ENCODE results near the gene ATAD3A.
"Not testable (repeated sequence)": the region's sequence is repeated elsewhere in the genome, so short reads cannot be mapped to it uniquely, and the experiment has no call there.

The ATAD3A gene

DNA sequence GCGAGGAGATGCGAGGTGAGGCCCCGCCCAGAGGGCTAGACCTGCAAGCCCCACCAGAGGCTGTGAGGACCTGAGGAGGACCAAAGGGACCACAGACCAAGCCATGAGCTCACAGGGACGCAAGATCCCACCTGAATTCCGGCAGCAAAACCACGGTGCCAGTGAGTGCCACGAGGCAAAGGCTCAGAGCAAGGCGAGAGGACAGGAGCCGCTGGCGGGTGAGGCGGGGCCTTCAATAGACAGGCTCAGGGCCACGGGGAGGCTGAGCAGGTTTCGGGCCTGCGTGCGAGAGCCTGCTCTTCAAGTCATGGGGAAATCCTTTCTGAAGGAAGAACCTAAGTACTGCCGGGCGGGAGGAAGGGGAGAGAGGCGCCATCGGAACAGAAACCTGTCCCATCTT lies 35.5 kb downstream of the ATAD3A start:
- Mint-ChIP-seq H3K27ac (no peak overlapping the region), H3K36me3 (ENCODE audit: low read depth) (peaks cover 5% of the 10 kb centered on the region), H3K4me3 (no peak overlapping the region), H3K4me1 (ENCODE audit: low read depth) (no peaks in the 10 kb centered on the region), H3K27me3 (ENCODE audit: low read depth) (no peaks in the 10 kb centered on the region), H3K9me3 (no peaks in the 10 kb centered on the region)

DNA sequence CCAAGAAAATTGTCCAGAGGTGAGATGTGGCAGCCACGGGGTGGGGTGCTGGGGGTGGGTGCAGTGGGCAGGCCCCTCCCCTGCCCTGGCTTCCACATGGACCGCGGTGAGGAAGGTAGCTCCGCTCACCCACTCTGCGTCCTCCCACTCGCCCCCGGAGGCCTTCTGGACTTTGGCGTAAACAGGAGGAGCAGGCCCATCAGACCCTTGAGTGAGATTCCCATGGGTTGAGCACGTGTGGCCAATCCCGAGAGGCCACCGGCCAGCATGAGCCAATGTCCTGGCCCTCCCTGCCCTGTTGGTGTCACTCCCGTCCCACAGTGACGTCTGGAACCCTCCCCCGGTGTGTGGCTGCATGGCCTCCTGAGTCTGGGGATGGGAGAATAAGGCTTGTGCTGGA lies 36.6 kb downstream of the ATAD3A start:
- no peaks in the 10 kb centered on the region for H3K27me3 Mint-ChIP-seq (ENCODE audit: low read depth)
- no peaks in the 10 kb centered on the region for H3K9me3 Mint-ChIP-seq
- no peak overlapping the region for H3K27ac Mint-ChIP-seq
- H3K4me1 Mint-ChIP-seq (ENCODE audit: low read depth): no peaks in the 10 kb centered on the region
- H3K36me3 Mint-ChIP-seq (ENCODE audit: low read depth): peaks cover 5% of the 10 kb centered on the region
- no peak overlapping the region for H3K4me3 Mint-ChIP-seq

DNA sequence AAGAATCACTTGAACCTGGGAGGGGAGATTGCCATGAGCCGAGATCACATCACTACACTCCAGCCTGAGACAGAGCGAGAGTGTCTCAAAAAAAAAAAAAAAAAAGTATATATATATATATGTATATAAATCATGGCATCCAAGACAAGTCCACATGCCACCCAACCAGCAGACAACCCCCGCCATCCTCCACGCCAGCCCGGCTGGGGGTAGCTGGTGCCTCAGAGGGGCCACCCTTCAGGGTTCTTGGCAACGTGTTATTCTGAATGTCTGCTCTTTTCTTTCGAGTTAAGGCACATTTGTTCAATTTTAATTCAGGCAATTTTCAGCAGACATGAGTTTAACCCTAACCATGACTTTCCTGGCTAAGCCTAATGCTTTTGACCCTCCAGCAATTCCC lies 38.1 kb downstream of the ATAD3A start:
- Mint-ChIP-seq H3K9me3 (no peaks in the 10 kb centered on the region), H3K36me3 (ENCODE audit: low read depth) (peaks cover 3% of the 10 kb centered on the region), H3K27ac (no peak overlapping the region), H3K27me3 (ENCODE audit: low read depth) (no peaks in the 10 kb centered on the region), H3K4me1 (ENCODE audit: low read depth) (no peaks in the 10 kb centered on the region), H3K4me3 (no peak overlapping the region)

DNA sequence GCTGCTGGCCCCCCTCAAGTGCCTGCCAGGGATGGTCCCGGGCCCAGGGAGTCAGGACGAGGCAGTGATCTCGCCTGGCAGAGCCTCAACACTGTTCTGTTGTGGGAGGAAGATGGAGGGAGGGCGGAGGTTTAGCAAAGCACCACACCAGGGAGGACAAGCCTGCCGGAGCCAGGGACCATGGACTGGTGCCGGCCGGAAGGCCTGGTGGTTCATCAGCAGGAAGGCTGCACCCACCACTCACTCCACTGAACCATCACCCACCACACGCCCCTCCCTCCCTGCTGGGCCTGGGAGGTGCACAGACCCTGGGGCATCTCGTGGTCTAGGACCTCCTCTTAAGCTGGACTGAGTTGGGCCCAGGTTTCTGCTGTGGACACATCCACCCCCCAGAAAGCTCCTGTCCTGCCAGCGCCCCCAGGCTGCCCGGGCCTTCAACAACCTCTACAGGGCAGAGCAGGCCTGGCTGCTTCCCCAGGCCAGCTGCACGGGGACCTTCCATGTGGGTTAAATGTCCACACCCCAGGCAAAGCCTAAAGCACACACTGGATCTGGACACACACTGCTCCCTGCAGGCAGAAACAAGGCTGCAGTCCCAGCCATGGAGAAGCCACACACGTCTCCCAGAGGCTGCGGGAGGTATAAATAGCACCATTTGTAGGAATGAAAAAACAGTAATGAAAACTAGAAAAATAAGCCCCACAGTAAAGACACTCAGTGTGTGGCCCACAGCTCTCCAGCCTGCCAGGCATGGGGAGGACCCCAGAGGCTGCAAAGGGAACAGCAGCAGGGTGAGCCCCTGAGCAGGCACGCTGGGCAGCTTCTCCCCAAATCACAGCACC lies 38.9 kb downstream of the ATAD3A start:
- H3K4me3 Mint-ChIP-seq: no peak overlapping the region
- no peak overlapping the region for H3K27ac Mint-ChIP-seq
- H3K27me3 Mint-ChIP-seq (ENCODE audit: low read depth): no peaks in the 10 kb centered on the region
- no peaks in the 10 kb centered on the region for H3K9me3 Mint-ChIP-seq
- H3K36me3 Mint-ChIP-seq (ENCODE audit: low read depth): peaks cover 1% of the 10 kb centered on the region
- H3K4me1 Mint-ChIP-seq (ENCODE audit: low read depth): no peaks in the 10 kb centered on the region

DNA sequence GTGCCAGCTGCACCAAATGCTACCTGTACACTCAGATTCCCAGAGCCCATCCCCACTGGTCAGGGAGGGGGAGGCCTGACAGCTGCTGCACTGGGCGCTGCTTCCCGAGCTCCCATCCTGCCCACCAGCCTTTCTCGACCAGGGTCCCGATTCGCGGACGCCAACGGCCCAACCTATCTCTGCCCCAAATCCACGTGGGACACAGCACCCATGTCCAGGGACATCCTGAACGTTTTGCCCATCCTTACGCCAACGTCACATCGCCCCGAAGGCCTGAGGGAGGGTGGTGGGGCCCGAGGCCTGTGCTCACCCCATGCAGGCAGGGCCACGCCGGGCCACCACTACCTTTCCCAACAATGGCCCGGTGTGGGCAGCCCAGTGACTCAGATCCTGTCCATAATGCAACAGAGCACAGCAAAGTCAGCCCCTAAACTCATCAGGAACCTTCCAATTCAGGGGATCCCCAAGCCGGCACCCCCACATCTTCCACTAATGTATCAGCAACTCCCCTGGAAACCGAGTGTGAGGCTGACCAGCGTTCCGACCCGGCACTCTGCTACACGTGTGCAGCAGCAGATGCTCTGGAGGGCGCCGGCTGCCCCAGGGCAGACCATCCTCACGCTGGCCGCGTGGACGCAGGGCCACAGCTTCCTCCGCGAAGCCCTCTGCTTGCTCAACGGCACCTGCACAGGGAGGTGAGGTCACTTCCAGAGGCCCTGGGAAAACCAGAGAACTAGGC lies 39.7 kb downstream of the ATAD3A start:
- H3K4me3 Mint-ChIP-seq: no peak overlapping the region
- H3K27me3 Mint-ChIP-seq (ENCODE audit: low read depth): no peaks in the 10 kb centered on the region
- no peaks in the 10 kb centered on the region for H3K4me1 Mint-ChIP-seq (ENCODE audit: low read depth)
- H3K27ac Mint-ChIP-seq: no peak overlapping the region
- no peaks in the 10 kb centered on the region for H3K9me3 Mint-ChIP-seq
- H3K36me3 Mint-ChIP-seq (ENCODE audit: low read depth): peaks cover 1% of the 10 kb centered on the region

DNA sequence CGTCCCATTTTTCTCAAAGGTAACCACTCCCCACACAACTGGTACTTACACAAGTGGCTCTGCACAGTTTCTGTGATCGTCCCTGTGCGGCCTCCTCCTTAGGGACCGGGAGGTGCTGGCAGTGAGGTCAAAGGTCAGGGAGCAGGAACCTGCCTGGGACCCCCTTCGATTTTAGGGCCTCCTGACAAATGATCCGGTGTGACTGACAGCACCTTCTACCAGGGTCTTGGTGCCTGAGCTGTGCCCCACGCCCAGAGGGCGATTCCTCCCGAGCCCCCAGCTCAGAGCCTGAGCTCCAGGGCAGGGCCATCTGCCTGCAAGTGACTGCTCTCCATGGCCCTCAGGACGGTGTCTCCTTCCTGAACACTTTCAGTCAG lies 40.3 kb downstream of the ATAD3A start:
- peaks cover 1% of the 10 kb centered on the region for H3K36me3 Mint-ChIP-seq (ENCODE audit: low read depth)
- no peaks in the 10 kb centered on the region for H3K9me3 Mint-ChIP-seq
- H3K4me1 Mint-ChIP-seq (ENCODE audit: low read depth): no peaks in the 10 kb centered on the region
- no peaks in the 10 kb centered on the region for H3K27me3 Mint-ChIP-seq (ENCODE audit: low read depth)
- no peak overlapping the region for H3K27ac Mint-ChIP-seq
- no peak overlapping the region for H3K4me3 Mint-ChIP-seq

DNA sequence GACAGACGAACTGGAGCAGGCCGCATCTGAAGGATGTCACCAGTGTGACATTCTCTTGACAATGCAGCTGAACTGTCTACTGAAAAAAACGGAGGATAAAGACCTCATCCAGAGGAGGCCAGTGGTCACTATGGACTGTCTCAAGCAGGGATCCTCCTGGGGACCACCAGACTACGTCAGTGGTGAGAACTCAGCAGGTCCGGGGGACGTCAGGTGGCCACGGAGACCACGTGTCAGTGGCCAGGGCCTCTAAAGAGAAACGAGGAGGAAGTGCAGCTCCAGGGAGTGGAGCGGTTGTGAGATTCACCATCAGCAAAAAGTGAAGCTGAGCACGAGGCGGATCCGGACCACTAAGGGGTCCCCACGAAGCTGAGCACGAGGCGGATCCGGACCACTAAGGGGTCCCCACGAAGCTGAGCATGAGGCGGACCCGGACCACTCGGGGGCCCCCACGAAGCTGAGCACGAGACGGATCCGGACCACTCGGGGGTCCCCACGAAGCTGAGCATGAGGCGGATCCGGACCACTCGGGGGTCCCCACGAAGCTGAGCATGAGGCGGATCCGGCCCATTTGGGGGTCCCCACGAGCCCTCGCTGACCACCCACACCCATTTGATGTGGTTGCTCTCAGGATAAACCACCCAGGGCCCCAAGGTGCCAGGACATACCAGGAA lies 42.0 kb downstream of the ATAD3A start:
- H3K4me3 Mint-ChIP-seq: no peak overlapping the region
- peaks cover 1% of the 10 kb centered on the region for H3K36me3 Mint-ChIP-seq (ENCODE audit: low read depth)
- no peak overlapping the region for H3K27ac Mint-ChIP-seq
- H3K27me3 Mint-ChIP-seq (ENCODE audit: low read depth): no peaks in the 10 kb centered on the region
- H3K9me3 Mint-ChIP-seq: no peaks in the 10 kb centered on the region
- no peaks in the 10 kb centered on the region for H3K4me1 Mint-ChIP-seq (ENCODE audit: low read depth)

DNA sequence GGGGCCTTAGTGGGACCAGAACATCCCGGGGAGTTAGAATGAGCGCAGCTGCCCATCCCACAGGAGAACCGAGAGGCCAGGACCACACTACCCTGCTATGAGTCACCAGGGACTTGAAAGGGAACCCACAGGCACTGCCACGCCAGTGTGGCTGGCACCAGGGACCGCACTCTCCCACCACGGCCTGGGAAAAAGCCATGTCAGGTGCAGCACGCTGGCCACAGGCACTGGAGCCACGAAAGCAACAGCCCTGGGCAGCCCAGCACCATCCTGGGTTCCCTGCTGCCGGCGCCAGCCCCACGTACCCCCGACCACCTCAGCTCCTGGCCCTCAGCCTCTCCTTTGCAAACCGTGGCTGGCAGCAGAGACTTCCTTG lies 42.6 kb downstream of the ATAD3A start:
- Mint-ChIP-seq H3K36me3 (ENCODE audit: low read depth) (peaks cover 1% of the 10 kb centered on the region), H3K9me3 (no peaks in the 10 kb centered on the region), H3K27ac (no peak overlapping the region)

DNA sequence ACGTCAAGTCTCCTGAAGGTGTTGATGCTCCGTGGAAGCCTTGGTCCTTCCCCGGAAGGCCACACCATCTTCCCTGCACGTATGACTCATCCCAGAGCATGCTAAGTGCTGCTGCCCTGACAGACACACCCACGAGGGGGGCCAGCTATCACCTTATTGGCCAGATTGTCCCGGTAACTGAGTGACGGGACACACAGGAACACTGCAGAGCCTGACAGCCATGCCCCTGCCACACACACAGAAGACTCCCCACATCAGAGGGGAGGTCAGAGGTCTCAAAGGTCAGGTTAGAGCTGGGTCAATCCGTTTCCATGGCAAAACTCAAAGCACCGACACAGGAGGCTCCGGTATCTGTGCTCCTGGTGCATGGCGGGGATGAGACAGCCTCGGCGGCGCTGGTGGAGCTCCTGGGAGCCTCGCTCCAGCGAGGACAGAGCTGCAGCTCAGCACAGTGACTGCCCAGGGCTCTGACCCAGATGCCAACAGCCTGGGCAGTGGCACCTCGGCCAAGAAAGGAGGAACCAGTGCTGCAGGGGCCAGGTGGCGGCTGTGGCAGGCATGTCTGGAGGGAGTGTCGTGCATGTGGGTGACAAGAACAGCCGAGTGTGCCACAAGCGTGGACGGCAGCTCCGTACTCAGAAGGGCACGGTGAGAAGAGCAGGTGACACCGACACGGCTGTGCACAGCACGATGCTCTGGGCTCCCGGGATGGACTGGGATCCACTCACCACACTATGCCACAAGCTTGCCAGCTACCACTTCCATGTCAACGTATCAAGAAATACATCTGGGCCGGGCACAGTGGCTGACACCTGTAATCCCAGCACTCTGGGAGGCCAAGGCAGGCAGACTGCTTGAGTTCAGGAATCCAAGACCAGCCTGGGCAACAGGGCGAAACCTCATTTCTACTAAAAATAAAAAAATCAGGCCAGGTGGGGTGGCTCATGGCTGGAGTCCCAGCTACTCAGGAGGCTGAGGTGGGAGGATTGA lies 43.3 kb downstream of the ATAD3A start:
- no peaks in the 10 kb centered on the region for H3K4me1 Mint-ChIP-seq (ENCODE audit: low read depth)
- no peaks in the 10 kb centered on the region for H3K27me3 Mint-ChIP-seq (ENCODE audit: low read depth)
- H3K36me3 Mint-ChIP-seq (ENCODE audit: low read depth): peaks cover 1% of the 10 kb centered on the region
- no peak overlapping the region for H3K27ac Mint-ChIP-seq
- no peak overlapping the region for H3K4me3 Mint-ChIP-seq
- H3K9me3 Mint-ChIP-seq: no peaks in the 10 kb centered on the region

More for the DNA sequence above, 42.6 kb downstream of the ATAD3A start:
- Mint-ChIP-seq H3K27me3 (ENCODE audit: low read depth) (no peaks in the 10 kb centered on the region), H3K4me3 (no peak overlapping the region), H3K4me1 (ENCODE audit: low read depth) (no peaks in the 10 kb centered on the region)

DNA sequence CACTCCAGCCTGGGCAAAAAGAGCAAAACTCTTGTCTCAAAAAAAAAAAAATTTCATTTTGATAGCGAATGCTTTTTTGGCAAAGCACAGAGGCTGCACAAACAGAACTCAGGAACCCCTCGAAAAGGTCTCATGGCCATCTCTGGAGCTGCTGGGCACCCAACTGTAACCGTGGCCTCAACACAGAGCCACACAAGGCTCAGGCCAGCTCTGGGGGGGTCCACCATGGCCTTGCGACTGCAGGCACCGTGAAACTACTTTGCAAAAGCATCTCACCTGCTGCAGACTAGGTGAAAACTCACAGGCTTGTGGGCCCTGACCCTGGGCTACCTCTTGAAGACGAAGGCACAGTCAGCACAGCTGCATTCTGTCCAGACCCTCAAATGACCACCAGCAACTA lies 44.5 kb downstream of the ATAD3A start:
- Mint-ChIP-seq H3K27me3 (ENCODE audit: low read depth) (no peaks in the 10 kb centered on the region), H3K4me1 (ENCODE audit: low read depth) (no peaks in the 10 kb centered on the region), H3K27ac (no peak overlapping the region), H3K4me3 (no peak overlapping the region), H3K36me3 (ENCODE audit: low read depth) (peaks cover 1% of the 10 kb centered on the region), H3K9me3 (no peaks in the 10 kb centered on the region)

DNA sequence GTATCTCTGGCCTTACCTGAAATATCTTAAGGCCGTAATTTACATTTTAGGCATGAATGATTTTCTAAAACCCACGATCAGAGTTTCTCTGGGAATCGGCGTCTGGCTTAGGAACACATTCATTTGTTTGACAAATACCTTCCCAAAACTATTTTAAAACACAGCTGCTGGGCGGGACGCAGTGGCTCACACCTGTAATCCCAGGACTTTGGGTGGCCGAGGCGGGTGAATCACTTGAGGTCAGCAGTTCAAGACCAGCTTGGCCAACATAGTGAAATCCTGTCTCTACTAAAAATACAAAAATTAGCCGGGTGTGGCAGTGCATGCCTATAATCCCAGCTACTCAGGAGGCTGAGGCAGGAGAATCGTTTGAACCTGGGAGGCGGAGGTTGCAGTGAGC lies 45.0 kb downstream of the ATAD3A start:
- not testable (repeated sequence) for H3K4me3 Mint-ChIP-seq; H3K36me3 Mint-ChIP-seq (ENCODE audit: low read depth); H3K27me3 Mint-ChIP-seq (ENCODE audit: low read depth); H3K27ac Mint-ChIP-seq; H3K4me1 Mint-ChIP-seq (ENCODE audit: low read depth); H3K9me3 Mint-ChIP-seq

DNA sequence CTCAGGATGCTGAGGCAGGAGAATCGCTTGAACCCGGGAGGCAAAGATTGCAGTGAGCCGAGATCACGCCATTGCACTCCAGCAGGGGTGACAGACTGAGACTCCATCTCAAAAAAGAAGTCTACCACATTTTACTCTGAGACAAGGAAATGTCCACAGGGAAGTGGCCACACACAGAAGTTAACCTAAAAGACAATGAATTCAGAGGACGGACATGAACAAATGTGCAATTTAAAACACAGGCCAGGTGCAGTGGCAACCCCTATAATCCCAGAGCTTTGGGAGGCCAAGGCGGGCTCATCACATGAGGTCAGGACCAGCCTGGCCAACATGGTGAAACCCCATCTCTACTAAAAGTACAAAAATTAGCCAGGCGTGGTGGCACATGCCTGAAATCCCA lies 45.7 kb downstream of the ATAD3A start:
- H3K4me1 Mint-ChIP-seq (ENCODE audit: low read depth); H3K9me3 Mint-ChIP-seq; H3K4me3 Mint-ChIP-seq; H3K36me3 Mint-ChIP-seq (ENCODE audit: low read depth); H3K27ac Mint-ChIP-seq; H3K27me3 Mint-ChIP-seq (ENCODE audit: low read depth): not testable (repeated sequence)

DNA sequence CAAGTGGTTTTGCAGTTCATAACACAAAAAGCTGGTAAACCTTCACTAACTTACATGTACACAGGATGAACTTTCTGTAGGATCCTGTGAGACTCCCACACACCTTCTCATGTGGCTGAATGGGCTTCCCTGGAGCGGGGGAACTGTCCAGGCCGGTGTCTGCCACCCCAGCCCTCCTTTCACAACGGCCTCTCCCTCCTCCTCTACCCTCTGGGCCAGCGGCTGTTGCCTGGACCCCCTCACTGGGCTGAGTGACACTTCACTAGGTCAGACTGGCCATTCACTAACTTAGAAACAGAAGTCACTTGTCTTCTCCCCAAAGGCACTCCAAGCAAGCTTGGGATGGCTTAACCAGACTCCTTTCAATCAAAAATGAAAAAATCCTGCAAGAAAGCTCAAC lies 46.6 kb downstream of the ATAD3A start:
- no peak overlapping the region for H3K4me3 Mint-ChIP-seq
- peaks cover 5% of the 10 kb centered on the region for H3K36me3 Mint-ChIP-seq (ENCODE audit: low read depth)
- no peaks in the 10 kb centered on the region for H3K27me3 Mint-ChIP-seq (ENCODE audit: low read depth)
- no peak overlapping the region for H3K27ac Mint-ChIP-seq
- H3K4me1 Mint-ChIP-seq (ENCODE audit: low read depth): no peaks in the 10 kb centered on the region
- H3K9me3 Mint-ChIP-seq: no peaks in the 10 kb centered on the region

DNA sequence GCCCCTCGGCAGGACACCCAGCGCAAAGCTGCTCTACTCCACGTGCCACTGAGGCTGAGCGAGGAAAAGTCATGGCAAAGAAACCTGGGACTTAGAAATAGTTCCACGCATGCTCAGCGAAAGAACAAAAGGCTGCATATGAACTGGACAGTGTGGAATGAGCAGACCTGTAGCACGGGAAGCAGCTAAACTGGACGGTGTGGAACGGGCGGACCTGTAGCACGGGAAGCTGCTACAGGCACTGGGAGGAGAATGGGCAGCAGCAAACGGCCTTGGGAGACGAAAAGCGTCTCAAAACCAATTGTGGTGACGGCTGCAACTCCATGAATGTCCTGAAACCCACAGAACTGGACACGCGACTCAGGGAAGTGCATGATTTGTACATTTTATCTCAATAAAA lies 47.1 kb downstream of the ATAD3A start:
- Mint-ChIP-seq H3K4me1 (ENCODE audit: low read depth) (no peaks in the 10 kb centered on the region), H3K27me3 (ENCODE audit: low read depth) (no peaks in the 10 kb centered on the region), H3K4me3 (no peak overlapping the region), H3K9me3 (no peaks in the 10 kb centered on the region), H3K27ac (no peak overlapping the region), H3K36me3 (ENCODE audit: low read depth) (peaks cover 9% of the 10 kb centered on the region)
